ENCODE measurements around the gene ASXL3.

ASXL3 gene

DNA sequence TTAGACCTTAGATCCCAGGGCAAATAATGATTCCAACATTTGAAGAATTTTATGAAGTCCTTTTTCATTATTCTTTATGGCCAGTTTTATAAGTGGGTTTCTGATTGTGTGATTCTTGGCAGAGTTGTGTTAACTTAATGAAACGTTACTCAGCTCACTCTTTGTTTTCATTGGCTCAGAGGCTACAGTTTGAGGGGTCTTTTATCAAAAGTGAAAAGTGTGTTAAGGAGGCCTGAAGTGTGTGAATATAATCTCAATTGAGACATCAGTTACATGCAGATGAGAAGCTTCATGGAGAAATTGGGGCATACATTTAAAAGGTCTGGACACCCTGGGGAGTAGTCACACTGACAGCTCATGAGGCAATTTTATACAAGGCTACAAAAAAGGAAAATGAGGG is 74.6 kb downstream of the ASXL3 start:
- DNase-seq (ENCODE audit: low read depth) = no peak
- TF ChIP-seq CTCF (IDR thresholded peaks at IDR 0.05; ENCODE audit: low read depth, low read length, missing control alignments) = no peak
- H3K4me3 ChIP-seq (ENCODE audit: low read depth, low read length) = no peak overlapping the region

GRCh38 chr18:33653231-33653630 is 75.2 kb downstream of the ASXL3 start:
- TF ChIP-seq CTCF (IDR thresholded peaks at IDR 0.05; ENCODE audit: low read depth, low read length, missing control alignments) = no peak
- H3K4me3 ChIP-seq (ENCODE audit: low read depth, low read length) = no peak overlapping the region
- DNase-seq (ENCODE audit: low read depth) = no peak

GRCh38 chr18:33656889-33657448 is 79.0 kb downstream of the ASXL3 start:
- H3K4me3 ChIP-seq (ENCODE audit: low read depth, low read length) = no peak overlapping the region
- no peak for DNase-seq (ENCODE audit: low read depth)
- TF ChIP-seq CTCF (IDR thresholded peaks at IDR 0.05; ENCODE audit: low read depth, low read length, missing control alignments) = no peak

DNA sequence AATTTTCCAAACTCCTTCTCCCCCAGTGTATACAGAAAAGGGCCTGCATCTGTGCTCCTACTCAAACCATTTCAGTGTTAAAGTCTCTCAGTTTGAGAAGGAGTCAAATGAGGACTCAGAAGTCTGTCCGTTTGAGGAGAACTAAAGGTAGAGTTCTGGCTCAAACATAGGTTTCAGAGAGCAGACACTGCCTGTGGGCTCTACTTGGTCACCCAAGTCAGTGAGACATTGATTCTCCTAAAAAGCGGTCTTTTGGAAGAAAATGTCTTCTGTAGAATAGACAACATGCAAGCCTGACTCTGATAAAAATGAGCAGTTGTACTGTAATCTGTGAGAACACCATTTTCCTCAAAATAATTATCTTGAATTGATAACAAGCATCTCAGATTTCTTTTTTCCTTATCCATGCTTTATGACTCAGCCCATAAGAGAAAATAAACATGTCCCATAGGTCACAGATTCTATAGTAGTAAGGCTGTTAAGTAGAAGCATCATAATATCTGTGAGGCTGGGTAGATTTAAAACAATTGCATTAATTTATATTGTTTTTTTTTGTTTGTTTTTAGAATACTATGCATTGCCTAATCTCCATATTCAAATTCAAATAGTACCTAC is 82.8 kb downstream of the ASXL3 start:
- TF ChIP-seq CTCF (IDR thresholded peaks at IDR 0.05; ENCODE audit: low read depth, low read length, missing control alignments) = no peak
- DNase-seq (ENCODE audit: low read depth) = no peak
- H3K4me3 ChIP-seq (ENCODE audit: low read depth, low read length) = no peak overlapping the region

DNA sequence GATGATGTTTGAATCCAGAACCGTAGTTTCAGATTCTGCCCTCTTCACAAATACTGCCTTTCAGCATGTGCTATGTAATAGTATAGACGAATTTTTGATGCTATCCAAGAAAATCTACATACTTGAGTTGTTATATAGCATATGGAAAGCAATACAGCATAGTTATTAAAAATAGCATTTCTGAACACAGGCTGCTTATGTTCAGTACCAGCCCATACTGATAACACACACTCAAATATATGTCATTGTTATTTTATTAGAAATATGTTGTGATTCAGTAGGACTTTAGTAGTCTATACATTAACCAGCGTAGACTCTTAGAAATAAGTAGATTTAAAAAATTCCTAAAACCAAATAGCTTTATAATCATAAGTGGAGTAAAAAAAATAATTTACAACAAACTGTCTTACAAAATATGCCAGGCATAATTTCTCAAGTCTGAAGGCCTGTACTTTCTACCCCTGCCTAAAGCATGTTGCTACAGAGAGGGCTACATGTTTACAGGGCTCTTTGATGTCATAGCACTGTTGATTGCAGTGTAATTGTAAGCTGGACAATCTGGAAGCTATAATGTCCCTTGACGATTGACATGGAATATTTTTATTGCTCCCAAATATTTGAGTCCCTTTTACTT is 86.3 kb downstream of the ASXL3 start:
- no peak for TF ChIP-seq CTCF (IDR thresholded peaks at IDR 0.05; ENCODE audit: low read depth, low read length, missing control alignments)
- no peak for DNase-seq (ENCODE audit: low read depth)
- no peak overlapping the region for H3K4me3 ChIP-seq (ENCODE audit: low read depth, low read length)

- no peak overlapping the region for H3K4me3 ChIP-seq (ENCODE audit: low read depth, low read length)
- no peak for DNase-seq (ENCODE audit: low read depth)
- no peak for TF ChIP-seq CTCF (IDR thresholded peaks at IDR 0.05; ENCODE audit: low read depth, low read length, missing control alignments)
Observed at GRCh38 chr18:33665187-33665586, 87.2 kb downstream of the ASXL3 start.

GRCh38 chr18:33665641-33666040 is 87.6 kb downstream of the ASXL3 start:
- no peak for DNase-seq (ENCODE audit: low read depth)
- TF ChIP-seq CTCF (IDR thresholded peaks at IDR 0.05; ENCODE audit: low read depth, low read length, missing control alignments) = no peak
- H3K4me3 ChIP-seq (ENCODE audit: low read depth, low read length) = no peak overlapping the region

All from GM12864 (cell line).